ENCODE results near the gene IQGAP2. TPM values are rescaled to one million over a fixed set of nuclear protein-coding genes. Genes with fewer than 3 reads are reported as not detected.

Gene IQGAP2
- total RNA-seq, 1 donor from 2014 or later, result not detected

- no peak for FAIRE-seq
- H3K4me3 ChIP-seq (ENCODE audit: low read depth, low read length), result no peak overlapping the region
- H3K27me3 ChIP-seq (ENCODE audit: control insufficient read depth, insufficient read depth, low read length), result peaks cover 2% of the 10 kb centered on the region
- no peaks in the 10 kb centered on the region for H3K36me3 ChIP-seq (ENCODE audit: control insufficient read depth, insufficient read depth, low read length)
- peak; percentile 60 for DNase-seq (ENCODE audit: low read depth)
- peak; percentile 75 for TF ChIP-seq CTCF (IDR thresholded peaks at IDR 0.05; ENCODE audit: insufficient read depth, low read length, severe bottlenecking)
These were observed 238.5 kb downstream of the IQGAP2 start for GRCh38 chr5:76641514-76642120.

- TF ChIP-seq CTCF (IDR thresholded peaks at IDR 0.05; ENCODE audit: insufficient read depth, low read length, severe bottlenecking), result no peak
- peaks cover 2% of the 10 kb centered on the region for H3K27me3 ChIP-seq (ENCODE audit: control insufficient read depth, insufficient read depth, low read length)
- FAIRE-seq, result peak; percentile 72
- no peak for DNase-seq (ENCODE audit: low read depth)
- no peaks in the 10 kb centered on the region for H3K36me3 ChIP-seq (ENCODE audit: control insufficient read depth, insufficient read depth, low read length)
- H3K4me3 ChIP-seq (ENCODE audit: low read depth, low read length), result no peak overlapping the region
These were observed 239.4 kb downstream of the IQGAP2 start for GRCh38 chr5:76642390-76643040.

GRCh38 chr5:76643371-76643770, 240.3 kb downstream of the IQGAP2 start:
- no peak for DNase-seq (ENCODE audit: low read depth)
- peaks cover 2% of the 10 kb centered on the region for H3K27me3 ChIP-seq (ENCODE audit: control insufficient read depth, insufficient read depth, low read length)
- H3K4me3 ChIP-seq (ENCODE audit: low read depth, low read length), result no peak overlapping the region
- no peak for TF ChIP-seq CTCF (IDR thresholded peaks at IDR 0.05; ENCODE audit: insufficient read depth, low read length, severe bottlenecking)
- FAIRE-seq, result no peak
- no peaks in the 10 kb centered on the region for H3K36me3 ChIP-seq (ENCODE audit: control insufficient read depth, insufficient read depth, low read length)

GRCh38 chr5:76649140-76649539, 246.1 kb downstream of the IQGAP2 start:
- DNase-seq (ENCODE audit: low read depth) (no peak), FAIRE-seq (no peak)
- no peak for TF ChIP-seq CTCF (IDR thresholded peaks at IDR 0.05; ENCODE audit: insufficient read depth, low read length, severe bottlenecking)
- Histone ChIP-seq H3K36me3 (ENCODE audit: control insufficient read depth, insufficient read depth, low read length) (no peaks in the 10 kb centered on the region), H3K27me3 (ENCODE audit: control insufficient read depth, insufficient read depth, low read length) (no peaks in the 10 kb centered on the region), H3K4me3 (ENCODE audit: low read depth, low read length) (no peak overlapping the region)

GRCh38 chr5:76652809-76653414, 249.8 kb downstream of the IQGAP2 start:
- H3K36me3 ChIP-seq (ENCODE audit: control insufficient read depth, insufficient read depth, low read length), result no peaks in the 10 kb centered on the region
- DNase-seq (ENCODE audit: low read depth) (no peak), FAIRE-seq (no peak)
- no peak overlapping the region for H3K4me3 ChIP-seq (ENCODE audit: low read depth, low read length)
- TF ChIP-seq CTCF (IDR thresholded peaks at IDR 0.05; ENCODE audit: insufficient read depth, low read length, severe bottlenecking), result no peak
- no peaks in the 10 kb centered on the region for H3K27me3 ChIP-seq (ENCODE audit: control insufficient read depth, insufficient read depth, low read length)
